GM18502 (cell line): ENCODE data around the gene PTGFRN.
"Not testable (repeated sequence)": the region's sequence is repeated elsewhere in the genome, so short reads cannot be mapped to it uniquely, and the experiment has no call there.

Source experiments
- ATAC-seq: cut with Tn5 transposase; IDR thresholded peaks from one replicate; pipeline ENCODE4 v1.9.1; 2021; ENCODE audit warnings: mild to moderate bottlenecking; ENCODE audit not compliant: unreplicated experiment, poor library complexity

Gene PTGFRN

DNA sequence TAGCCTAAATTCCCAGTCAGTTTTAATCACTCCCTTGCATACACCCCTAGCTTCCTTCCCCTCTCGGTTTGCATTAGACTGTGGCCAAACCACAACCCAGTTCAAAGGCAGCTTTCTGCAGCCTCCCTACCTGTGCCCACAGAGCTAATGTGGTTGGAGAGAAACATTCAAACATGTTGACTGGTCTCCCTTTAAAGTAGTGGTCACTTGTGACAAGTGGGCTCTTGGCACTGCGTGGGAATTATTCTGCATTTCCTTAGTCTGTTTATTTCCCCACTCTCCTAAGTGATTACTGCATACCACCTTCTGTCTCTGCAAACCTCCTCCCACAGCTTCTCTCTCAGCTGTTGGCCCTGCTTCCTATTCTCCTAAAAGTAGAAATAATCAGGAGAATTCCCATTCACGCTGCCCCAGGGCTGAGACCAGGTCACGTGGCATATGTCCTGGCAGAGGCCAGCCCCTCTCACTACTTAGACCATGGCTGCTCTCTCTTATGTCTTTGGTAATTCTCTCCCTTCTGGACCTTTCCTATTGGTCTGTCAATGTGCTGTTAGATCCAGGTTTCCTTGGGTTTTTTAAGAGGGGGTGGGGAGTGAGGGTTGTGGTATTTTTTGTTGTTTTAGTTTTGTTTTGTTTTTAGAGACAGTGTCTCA lies 53.4 kb downstream of the PTGFRN start:
- ATAC-seq, result peak; percentile 76

DNA sequence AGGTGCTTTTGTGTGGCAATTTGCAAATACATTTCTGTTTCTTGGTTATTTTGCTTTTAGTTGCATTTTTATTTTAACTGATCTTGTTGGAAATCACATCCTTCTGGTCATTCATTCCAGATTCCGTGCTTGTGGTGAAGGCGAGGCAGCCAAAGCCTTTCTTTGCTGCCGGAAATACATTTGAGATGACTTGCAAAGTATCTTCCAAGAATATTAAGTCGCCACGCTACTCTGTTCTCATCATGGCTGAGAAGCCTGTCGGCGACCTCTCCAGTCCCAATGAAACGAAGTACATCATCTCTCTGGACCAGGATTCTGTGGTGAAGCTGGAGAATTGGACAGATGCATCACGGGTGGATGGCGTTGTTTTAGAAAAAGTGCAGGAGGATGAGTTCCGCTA lies 57.1 kb downstream of the PTGFRN start:
- ATAC-seq, result no peak

- no peak for ATAC-seq
Measured at GRCh38 chr1:116968724-116969123, 59.0 kb downstream of the PTGFRN start.

DNA sequence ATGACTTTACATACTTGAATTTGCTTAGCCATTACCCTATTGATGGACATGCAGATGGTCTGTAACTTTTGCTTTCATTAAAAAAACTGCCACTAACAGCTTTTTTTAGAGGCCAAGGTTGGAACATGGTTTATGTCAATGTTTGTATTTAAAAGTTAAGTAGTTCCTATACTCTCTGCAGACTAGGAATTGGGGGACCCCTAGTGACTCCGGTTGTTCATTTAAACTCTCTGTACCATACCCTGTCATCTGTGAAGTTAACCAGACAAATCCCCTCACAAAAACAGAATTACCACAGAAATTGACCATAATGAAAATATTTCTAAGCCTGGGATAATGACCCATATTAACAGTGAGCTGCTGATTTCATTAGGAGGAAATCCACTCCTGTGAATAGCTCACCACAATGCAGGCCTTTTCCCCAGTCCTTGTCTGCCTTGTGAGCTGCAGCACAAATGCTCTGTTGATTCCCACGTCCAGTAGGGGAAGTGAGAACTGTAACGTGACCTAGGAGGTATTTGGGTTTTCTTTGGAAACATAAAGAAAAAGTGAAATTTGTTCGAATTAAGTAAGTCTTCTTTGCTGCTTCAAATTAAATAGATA lies 61.6 kb downstream of the PTGFRN start:
- ATAC-seq, result no peak

DNA sequence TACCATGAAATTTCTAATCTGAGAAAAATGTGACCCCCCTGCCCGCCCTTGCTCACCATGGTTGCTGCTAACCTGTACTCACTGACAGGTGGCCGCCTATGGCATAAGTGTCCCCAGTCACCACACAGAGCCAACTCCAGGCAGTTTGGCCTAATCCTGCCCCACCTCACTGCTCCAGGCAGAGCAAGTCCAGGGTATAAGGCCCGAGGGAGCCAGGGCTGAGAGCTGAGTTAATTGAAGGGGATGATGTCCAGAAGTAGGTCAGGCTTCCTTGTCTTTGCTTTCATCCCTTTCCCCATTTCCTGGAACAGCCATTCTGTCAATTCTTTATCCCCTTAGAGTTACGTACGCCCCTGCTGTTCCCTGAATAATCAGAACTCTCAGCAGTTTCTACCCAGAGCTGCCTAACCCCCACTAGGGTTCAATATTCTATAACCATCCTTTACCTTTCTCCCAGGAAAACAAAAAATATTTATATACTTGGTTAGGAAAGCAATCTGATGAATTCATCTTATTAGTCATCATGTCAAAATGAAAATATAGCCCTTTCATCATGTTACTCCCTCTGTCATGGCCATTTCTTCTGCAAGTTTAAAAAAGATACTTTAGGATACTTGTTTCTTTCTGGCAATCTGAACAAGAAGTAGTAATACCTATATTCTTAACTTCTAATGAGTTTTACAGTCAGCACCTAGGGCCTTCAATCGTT lies 62.4 kb downstream of the PTGFRN start:
- ATAC-seq, result no peak

DNA sequence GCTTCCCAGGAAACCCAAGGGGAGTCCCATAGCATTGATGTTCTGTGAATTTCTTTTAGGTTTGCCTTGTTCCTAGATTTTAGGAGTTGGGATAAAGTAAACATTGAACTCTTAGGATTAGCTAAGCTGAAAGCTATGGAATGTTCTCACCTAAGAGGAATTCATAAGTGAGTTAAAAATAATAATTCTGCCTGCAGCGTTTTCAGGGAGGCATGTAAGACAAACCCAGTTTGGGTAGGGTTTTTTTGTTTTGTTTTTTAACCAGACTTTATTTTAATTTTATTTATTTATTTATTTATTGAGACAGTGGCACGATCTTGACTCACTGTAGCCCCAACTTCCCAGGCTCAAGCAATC lies 62.9 kb downstream of the PTGFRN start:
- ATAC-seq, result no peak

DNA sequence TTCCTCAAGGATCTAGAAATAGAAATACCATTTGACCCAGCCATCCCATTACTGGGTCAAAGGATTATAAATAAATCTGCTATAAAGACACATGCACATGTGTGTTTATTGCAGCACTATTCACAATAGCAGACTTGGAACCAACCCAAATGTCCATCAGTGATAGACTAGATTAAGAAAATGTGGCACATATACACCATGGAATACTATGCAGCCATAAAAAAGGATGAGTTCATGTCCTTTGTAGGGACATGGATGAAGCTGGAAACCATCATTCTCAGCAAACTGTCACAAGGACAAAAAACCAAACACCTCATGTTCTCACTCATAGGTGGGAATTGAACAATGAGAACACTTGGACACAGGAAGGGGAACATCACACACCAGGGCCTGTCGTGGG lies 70.6 kb downstream of the PTGFRN start:
- not testable (repeated sequence) for ATAC-seq

GRCh38 chr1:116981521-116982037 lies 71.9 kb downstream of the PTGFRN start:
- ATAC-seq, result no peak

DNA sequence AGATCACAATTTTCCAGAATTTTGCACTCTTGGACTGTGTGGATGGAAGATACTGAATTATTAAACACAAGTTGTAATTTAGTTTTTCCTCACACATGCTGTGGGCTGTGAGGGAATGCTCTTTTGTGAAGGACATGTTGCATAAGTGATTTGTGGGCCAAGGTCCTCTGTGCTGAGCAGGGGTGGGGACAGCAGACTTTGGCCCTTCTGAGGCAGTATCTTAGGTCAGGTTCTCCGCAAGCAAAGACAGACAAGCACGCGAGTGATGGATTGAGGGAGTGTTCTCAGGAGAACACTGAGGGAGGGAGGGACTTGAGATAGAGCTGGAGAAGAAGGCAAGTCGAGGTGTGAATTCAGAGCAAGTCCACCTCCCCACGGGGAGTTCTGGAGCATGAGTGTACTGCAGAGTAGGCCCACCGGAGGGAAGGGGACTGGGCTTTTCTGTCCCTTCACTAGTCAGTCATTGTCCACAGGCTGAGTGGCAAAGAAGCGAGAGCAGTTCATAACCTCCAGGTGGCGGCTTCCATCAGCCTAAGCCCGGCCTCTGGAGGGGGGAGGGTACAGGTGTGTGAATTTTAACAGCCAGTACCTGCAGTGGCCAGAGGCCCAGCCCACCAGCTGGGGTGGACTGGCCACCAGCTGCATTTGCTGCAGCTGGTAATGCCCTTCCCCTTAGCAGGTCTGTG lies 72.7 kb downstream of the PTGFRN start:
- no peak for ATAC-seq

DNA sequence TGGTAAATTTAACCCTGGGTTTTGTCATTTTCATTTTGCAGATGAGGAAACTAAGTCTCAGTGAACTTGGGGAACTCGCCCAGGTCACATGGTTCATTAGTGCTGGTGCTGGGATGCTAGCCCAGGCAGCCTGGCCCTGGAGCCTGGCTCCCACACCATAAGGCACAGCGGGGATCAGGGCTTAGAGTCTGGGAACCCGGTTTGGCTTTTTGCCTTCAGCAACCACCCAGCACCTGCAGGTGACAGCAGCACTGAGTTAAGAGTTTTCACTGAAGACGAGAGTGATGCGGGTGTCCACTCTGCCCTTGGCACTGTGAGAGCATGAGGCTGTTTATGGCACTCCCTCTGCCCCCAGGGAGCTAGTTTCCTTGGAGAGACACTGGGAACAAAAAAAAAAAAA lies 73.4 kb downstream of the PTGFRN start:
- ATAC-seq, result no peak

- ATAC-seq, result no peak
Measured at GRCh38 chr1:116983678-116984077, 74.0 kb downstream of the PTGFRN start.

GRCh38 chr1:116984406-116985160 lies 74.9 kb downstream of the PTGFRN start:
- ATAC-seq, result no peak

- ATAC-seq, result no peak
Measured at GRCh38 chr1:116986421-116987255, 76.9 kb downstream of the PTGFRN start.

GRCh38 chr1:116987256-116987555 lies 77.5 kb downstream of the PTGFRN start:
- ATAC-seq, result no peak

- no peak for ATAC-seq
Measured at GRCh38 chr1:116988248-116988647, 78.5 kb downstream of the PTGFRN start.

DNA sequence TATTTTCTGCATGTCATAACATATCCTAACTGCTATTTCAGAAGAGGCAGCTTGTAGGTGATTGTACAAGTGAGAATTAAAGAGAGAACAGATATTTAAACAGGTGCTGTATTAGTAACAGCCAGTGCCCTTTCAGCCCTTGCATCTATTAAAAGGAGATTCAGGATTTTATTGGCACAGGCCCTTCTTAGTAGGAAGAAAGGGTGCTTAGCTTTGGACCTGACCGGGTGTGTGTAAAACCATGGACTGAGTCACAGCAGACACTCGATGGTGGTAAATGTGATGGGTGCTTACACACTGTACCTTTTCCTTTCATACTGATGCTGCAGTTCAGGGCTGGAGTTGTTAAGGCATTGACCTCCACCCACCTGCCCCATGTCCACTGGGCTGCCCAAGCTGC lies 79.2 kb downstream of the PTGFRN start:
- no peak for ATAC-seq

GRCh38 chr1:116989835-116990234 lies 80.1 kb downstream of the PTGFRN start:
- ATAC-seq, result no peak

DNA sequence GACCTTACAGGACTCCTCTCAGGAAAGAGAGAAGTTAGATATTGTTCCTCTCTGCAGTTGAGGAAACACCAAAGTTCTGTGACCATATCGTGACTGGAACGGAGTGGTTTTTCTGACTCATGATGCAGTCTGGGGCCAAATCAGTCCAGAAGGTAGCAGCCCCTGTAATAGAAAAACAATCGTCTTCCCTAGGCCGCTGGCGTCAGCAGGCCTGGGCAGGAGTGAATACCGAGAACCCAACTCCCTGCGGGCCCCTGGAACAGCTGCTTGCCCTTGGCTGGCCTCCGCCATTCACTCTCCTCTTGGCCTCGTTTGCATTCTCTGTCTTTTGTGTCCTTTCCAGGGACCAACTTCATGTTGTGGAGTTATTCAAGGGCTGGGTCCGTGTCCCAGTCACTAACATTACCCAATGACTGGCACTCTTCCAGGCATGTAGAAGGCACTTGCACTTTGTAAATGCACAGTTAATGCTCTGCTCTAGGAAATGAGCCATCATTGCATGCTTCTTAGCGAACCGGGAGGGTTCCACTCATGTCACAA lies 81.0 kb downstream of the PTGFRN start:
- no peak for ATAC-seq

DNA sequence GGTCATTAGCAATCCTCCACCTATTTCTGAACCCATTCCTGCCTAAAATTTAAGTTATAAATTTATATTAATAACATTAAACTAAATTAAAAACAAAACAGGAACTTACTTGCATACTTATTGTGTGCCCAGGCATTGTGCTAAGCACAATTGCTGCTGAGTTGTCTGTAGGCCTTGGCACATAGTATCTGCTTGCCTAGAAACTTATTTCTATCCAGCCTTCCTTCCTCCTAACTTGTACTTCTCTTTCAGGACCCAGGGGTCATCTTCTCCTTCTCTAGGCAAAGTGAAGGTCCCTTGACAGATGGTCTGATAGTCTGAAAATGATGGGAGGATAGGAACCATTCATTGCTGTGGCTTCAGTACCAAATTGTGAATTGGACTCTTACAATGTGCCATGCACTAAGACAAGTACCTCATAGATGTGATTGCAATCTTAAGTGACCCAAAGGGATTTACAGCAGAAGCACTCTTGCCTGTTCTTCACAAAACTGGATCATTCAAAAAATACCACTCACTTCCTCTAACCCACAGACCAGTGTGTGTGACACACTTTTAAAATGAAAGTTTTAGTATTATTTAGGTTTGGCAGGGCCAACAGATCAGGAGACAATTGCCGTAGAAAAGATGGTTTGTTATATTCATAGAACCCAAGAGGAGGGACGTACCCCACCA lies 81.6 kb downstream of the PTGFRN start:
- no peak for ATAC-seq
